ENCODE data around the gene CACNA1B.
"Not testable (repeated sequence)": the region's sequence is repeated elsewhere in the genome, so short reads cannot be mapped to it uniquely, and the experiment has no call there.

CACNA1B gene

DNA sequence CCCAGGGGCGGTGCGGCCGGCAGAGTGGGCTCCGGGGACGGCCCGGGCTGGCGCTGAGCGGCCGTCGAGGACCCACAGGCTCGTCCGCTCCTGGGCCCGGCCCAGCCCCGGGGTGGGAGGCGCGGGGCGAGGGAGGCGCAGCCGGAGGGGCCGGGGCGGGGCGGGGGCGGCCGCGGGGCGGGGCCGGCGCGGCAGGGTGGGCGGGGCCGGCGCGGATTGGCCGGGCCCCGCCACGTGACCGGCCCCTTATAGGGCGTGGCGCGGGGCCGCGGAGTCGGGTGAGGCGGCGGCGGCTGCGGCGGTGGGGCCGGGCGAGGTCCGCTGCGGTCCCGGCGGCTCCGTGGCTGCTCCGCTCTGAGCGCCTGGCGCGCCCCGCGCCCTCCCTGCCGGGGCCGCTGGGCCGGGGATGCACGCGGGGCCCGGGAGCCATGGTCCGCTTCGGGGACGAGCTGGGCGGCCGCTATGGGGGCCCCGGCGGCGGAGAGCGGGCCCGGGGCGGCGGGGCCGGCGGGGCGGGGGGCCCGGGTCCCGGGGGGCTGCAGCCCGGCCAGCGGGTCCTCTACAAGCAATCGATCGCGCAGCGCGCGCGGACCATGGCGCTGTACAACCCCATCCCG is at the start of gene CACNA1B:
Gene CACNA1B, plus strand, starts transcription at position 277 of the 617 bp plus-strand sequence. Its CDS starts 152 bp downstream, at position 429.
- not testable (repeated sequence) for FAIRE-seq

DNA sequence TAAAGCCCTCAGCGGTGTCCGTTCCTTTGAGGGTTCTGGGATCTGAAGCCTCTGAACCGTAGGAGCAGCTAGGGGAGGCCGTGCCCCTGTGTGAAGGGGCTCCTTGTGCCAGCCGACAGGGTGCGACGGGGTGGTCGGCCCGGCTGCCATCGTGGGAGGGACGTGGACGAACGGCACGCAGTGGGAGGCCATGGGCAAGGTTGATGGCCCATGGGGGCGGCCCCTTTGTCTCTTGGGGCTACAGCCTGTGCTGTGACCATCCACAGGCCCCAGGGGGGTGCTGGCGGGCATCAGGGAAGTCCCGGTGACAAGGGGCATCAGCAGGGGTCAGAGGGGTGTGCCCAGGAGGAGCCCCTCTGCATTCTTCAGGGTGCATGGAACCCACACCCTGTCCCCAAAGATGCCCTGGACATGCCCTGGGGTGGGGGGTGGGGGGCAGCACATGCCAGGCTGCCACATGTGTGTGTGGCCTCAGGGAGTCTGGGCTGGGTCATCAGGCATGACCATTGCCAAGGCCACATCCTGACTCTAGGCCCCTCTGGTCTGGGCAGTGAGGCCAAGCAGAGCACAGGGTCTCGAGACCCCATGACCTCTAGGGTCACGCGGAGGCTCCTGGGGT is 49.6 kb upstream of the CACNA1B start:
- no peak for FAIRE-seq

- FAIRE-seq: no peak
These were observed 48.9 kb upstream of the CACNA1B start for GRCh38 chr9:137828527-137829259.

DNA sequence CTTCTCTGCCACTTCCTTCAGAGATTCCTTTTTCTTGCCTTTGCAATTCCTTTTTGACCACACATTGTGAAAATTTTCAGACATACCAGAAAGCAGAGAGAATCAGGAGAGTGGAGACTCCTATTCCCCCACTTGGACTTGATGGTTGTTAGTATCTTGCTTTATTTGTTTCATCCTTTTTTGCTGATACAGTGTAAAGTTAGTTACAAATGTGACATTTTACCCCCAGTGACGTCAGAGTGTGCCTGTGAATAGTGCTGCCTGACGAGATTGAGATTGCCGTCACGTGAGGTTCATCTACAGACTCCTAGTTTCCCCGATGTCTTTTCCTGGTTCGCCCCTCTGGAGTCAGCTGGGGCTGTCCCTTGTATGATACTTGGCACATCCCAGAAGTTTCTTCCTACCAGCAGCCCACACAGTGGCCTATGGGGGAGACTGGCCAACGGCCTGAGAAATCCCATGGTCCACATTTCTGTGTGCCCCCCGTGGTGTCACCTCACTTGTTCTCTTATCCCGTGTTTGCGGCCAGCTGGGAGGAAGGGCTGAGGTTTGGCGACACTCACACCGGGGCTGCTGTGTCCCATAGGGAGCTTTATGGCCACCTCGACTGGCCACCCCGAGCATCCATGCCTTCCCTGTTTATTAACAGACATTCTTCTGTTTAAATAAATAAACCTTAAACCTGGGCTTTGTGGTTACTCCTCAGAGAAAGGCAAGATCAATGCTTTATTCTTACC is 48.2 kb upstream of the CACNA1B start:
- FAIRE-seq: no peak

- no peak for FAIRE-seq
These were observed 45.3 kb upstream of the CACNA1B start for GRCh38 chr9:137832191-137832700.

GRCh38 chr9:137832830-137833590 is 44.6 kb upstream of the CACNA1B start:
- FAIRE-seq: no peak

DNA sequence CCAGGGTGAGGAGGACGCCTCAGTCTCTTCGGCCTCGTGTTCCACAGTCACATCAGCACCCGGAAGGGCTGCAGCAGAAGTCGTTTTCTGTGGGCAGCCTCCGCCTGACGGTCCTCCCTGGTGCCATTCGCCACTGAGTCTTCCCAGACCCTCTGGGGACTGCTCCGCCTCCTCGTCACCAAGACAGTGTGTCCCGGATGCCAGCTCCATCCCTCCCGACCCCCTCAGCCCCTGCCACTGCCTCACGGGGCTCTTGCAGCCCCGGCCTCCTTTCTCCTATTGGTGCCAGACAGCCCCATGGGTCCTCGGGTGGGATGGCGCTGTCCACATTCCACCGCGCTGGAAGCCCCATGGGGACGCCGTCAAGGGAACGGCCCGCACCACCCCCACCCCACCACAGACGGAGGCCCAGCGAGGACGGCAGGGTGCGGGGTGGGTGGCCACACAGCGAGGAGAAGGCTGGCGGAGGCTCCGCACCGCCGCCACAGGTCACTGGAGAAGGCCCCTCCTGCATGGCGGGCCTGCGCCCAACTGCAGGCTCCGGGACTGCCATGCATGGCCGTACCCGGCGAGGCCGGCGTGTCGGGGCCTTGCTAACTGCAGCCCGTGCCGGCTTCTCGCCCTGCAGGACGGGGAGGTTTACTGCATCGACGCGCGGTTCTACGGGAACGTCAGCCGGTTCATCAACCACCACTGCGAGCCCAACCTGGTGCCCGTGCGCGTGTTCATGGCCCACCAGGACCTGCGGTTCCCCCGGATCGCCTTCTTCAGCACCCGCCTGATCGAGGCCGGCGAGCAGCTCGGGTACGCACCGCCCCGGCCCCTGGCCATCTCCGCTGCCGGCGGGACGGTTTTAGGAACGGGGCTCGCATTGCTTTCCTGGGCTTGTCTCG is 43.6 kb upstream of the CACNA1B start:
- no peak for FAIRE-seq

- no peak for FAIRE-seq
These were observed 42.6 kb upstream of the CACNA1B start for GRCh38 chr9:137834846-137835546.

GRCh38 chr9:137836151-137836830 is 41.3 kb upstream of the CACNA1B start:
- no peak for FAIRE-seq

GRCh38 chr9:137836831-137837241 is 40.7 kb upstream of the CACNA1B start:
- no peak for FAIRE-seq

DNA sequence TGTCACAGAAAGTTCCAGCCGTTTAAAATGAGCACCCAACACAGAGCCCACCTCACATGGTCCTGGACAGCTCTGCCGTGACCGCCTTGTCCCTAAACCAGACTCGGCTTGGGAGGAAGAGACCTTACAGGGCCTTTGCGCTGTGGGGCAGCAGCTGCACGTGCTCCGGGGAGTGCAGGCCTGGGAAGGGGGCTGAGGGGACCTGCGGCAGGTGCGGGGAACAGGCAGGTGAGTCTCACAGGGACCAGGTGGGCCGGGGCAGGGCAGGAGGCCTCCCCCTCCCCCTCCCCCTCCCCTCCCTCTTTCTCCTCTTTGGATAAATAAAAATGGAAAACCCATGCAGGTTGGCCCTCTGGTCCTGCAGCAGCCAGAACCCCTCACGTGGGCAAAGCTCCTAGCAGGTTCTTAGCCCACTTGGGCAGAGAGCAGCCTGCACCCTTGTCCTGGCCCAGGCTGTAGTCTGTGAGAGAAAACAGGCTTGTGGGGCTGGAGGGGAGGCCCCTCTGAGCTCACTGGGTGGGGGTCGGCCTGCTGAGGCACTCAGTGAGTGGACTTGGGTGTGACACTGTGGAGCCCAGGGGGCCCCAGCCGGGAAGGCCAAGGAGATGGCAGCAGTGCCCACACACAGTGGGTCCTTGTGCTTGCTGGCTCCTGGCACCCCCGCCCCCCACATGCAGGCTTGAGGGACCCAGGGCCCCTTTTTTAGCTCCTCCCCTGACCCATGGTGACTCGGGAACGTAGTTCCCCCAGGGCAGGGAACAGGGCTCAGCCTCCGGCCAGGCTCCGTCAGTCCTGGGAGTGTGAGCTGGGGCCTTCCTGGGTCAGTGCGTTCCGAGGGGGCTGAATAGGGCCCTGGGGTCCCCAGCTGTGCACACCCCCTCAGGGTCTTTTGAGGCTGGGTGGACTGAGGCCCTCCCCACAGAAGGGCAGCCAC is 40.0 kb upstream of the CACNA1B start:
- no peak for FAIRE-seq

DNA sequence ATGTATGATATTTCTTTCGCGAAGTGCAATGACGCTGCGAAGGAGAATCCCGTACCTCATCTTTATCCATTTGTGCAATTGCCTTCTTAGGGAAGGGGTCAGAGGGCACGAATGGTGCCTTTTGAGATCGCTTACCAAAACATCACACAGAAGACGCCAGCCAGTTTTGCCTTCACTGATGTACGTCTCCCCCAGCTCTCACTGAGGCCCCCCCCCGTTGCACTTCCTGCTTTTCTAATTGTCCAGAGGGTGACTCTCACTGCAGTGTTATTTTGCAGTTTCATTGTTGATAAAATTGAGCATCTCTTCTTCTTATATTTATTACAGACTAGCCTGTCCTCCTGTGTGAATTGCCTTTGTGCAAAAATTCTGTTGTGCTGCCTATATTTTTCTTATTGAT is 39.0 kb upstream of the CACNA1B start:
- FAIRE-seq: no peak

- FAIRE-seq: no peak
These were observed 34.2 kb upstream of the CACNA1B start for GRCh38 chr9:137843355-137843754.

GRCh38 chr9:137851516-137852267 is 25.9 kb upstream of the CACNA1B start:
- FAIRE-seq: no peak

- FAIRE-seq: no peak
These were observed 24.1 kb upstream of the CACNA1B start for GRCh38 chr9:137853392-137853995.

GRCh38 chr9:137860361-137860760 is 17.2 kb upstream of the CACNA1B start:
- no peak for FAIRE-seq

- FAIRE-seq: no peak
These were observed 11.9 kb upstream of the CACNA1B start for GRCh38 chr9:137865581-137866145.

All from G401.6 (cell line).